IMR-90 (cell line): ENCODE measurements around the gene AGO1. TPM values are rescaled to one million over a fixed set of nuclear protein-coding genes. Genes with fewer than 3 reads are reported as not detected.

Source experiments
- ATAC-seq: fragments of 200-7000 bp; cut with Tn5 transposase; 2 replicates; pipeline ENCODE4 v1.9.1; 2020; ENCODE audit warnings: low read depth, mild to moderate bottlenecking, moderate library complexity
- BruUV-seq: library from RNA; stranded (reverse); fragments of 400-500 nt; replicated peaks from 2 replicates; lab custom pipeline; 2021; lab: Mats Ljungman, UMichigan
- CTCF ChIA-PET: fragments of 300-600 bp; formaldehyde crosslinking; extraction: SDS; loops from one replicate; lab custom pipeline; 2021; ENCODE audit warnings: antibody characterized with exemption; lab: Yijun Ruan, JAX
- POLR2A ChIA-PET: fragments of 300-600 bp; sonication (Branson Sonifier 250); formaldehyde crosslinking; loops from one replicate; lab custom pipeline; 2022; ENCODE audit warnings: antibody characterized with exemption; ENCODE audit not compliant: unreplicated experiment; lab: Charles Lee
- DNase-seq: peaks from one replicate; pipeline ENCODE4 v3.0.0; 2013
- H2AFZ ChIP-seq: replicated peaks from 2 replicates; pipeline ENCODE3; 2013; ENCODE audit warnings: low read length, mild to moderate bottlenecking; ENCODE audit not compliant: poor library complexity
- H2AK5ac ChIP-seq: 2 replicates; pipeline ENCODE4 v1.6.1; 2013; ENCODE audit warnings: low read depth, low read length, inconsistent platforms
- H2AK9ac ChIP-seq: replicated peaks from 2 replicates; pipeline ENCODE3; 2013; ENCODE audit warnings: mild to moderate bottlenecking, low read depth, low read length, moderate library complexity; ENCODE audit not compliant: poor library complexity
- H2BK120ac ChIP-seq: 2 replicates; pipeline ENCODE4 v1.6.1; 2013; ENCODE audit warnings: low read depth, low read length, inconsistent platforms
- H2BK15ac ChIP-seq: 3 replicates; pipeline ENCODE4 v1.6.1; 2013; ENCODE audit warnings: low read depth, low read length, inconsistent platforms
- H2BK20ac ChIP-seq: 2 replicates; pipeline ENCODE4 v1.6.1; 2013; ENCODE audit warnings: low read depth, mild to moderate bottlenecking, inconsistent platforms, low read length, moderate library complexity
- H2BK5ac ChIP-seq: 2 replicates; pipeline ENCODE4 v1.6.1; 2013; ENCODE audit warnings: mild to moderate bottlenecking, low read depth, low read length, inconsistent platforms; ENCODE audit not compliant: poor library complexity, severe bottlenecking
- H3K14ac ChIP-seq: replicated peaks from 2 replicates; pipeline ENCODE4 v1.6.1; 2013; ENCODE audit warnings: low read depth, low read length, inconsistent platforms
- H3K18ac ChIP-seq: 2 replicates; pipeline ENCODE4 v1.6.1; 2013; ENCODE audit warnings: low read depth, low read length, control low read depth
- H3K23ac ChIP-seq: 2 replicates; pipeline ENCODE4 v1.6.1; 2013; ENCODE audit warnings: low read depth, low read length, inconsistent platforms
- H3K27ac ChIP-seq: 2 replicates; pipeline ENCODE4 v1.5.1; 2013; ENCODE audit warnings: mild to moderate bottlenecking, control low read depth, low read length; ENCODE audit not compliant: insufficient read depth
- H3K27me3 ChIP-seq: 2 replicates; pipeline ENCODE4 v1.6.1; 2013; ENCODE audit warnings: low read length; ENCODE audit not compliant: control insufficient read depth, insufficient read depth
- H3K36me3 ChIP-seq: 2 replicates; pipeline ENCODE4 v1.6.1; 2013; ENCODE audit warnings: low read length, mixed read lengths; ENCODE audit not compliant: control insufficient read depth, insufficient read depth
- H3K4ac ChIP-seq: 2 replicates; pipeline ENCODE4 v1.6.1; 2013; ENCODE audit warnings: low read depth, low read length, inconsistent platforms
- H3K4me1 ChIP-seq: 2 replicates; pipeline ENCODE4 v1.6.1; 2013; ENCODE audit warnings: low read length, mixed read lengths; ENCODE audit not compliant: control insufficient read depth, insufficient read depth
- H3K4me2 ChIP-seq: 2 replicates; pipeline ENCODE4 v1.6.1; 2013; ENCODE audit warnings: low read depth, mild to moderate bottlenecking, control low read depth, low read length, moderate library complexity
- H3K4me3 ChIP-seq: 2 replicates; pipeline ENCODE4 v1.5.1; 2013; ENCODE audit warnings: low read depth, mild to moderate bottlenecking, control low read depth, low read length, moderate library complexity; ENCODE audit not compliant: insufficient read depth
- H3K56ac ChIP-seq: 2 replicates; pipeline ENCODE4 v1.6.1; 2013; ENCODE audit warnings: low read length, inconsistent platforms; ENCODE audit not compliant: insufficient read depth; ENCODE audit errors: extremely low read depth
- H3K79me1 ChIP-seq, 2 experiments: 2 replicates each; pipeline ENCODE4 v1.6.1; 2013; ENCODE audit warnings: low read length in 2 of 2, inconsistent platforms in 1 of 2, low read depth in 1 of 2
- H3K9ac ChIP-seq: 2 replicates; pipeline ENCODE4 v1.6.1; 2013; ENCODE audit warnings: low read depth, low read length, control low read depth
- H3K9me1 ChIP-seq: 2 replicates; pipeline ENCODE4 v1.6.1; 2013; ENCODE audit warnings: low read length, inconsistent platforms; ENCODE audit not compliant: insufficient read depth
- H3K9me3 ChIP-seq: 2 replicates; pipeline ENCODE4 v1.6.1; 2013; ENCODE audit warnings: low read length; ENCODE audit not compliant: control insufficient read depth, insufficient read depth
- H4K20me1 ChIP-seq: 2 replicates; pipeline ENCODE4 v1.6.1; 2013; ENCODE audit warnings: low read length, inconsistent platforms; ENCODE audit not compliant: insufficient read depth
- H4K5ac ChIP-seq: 2 replicates; pipeline ENCODE4 v1.6.1; 2013; ENCODE audit warnings: mild to moderate bottlenecking, low read depth, low read length, control low read depth
- H4K8ac ChIP-seq, 2 experiments: 2 replicates each; pipeline ENCODE4 v1.6.1; 2013; ENCODE audit warnings: low read depth in 2 of 2, low read length in 2 of 2, control low read depth in 1 of 2, inconsistent platforms in 1 of 2
- H4K91ac ChIP-seq: 2 replicates; pipeline ENCODE4 v1.6.1; 2013; ENCODE audit warnings: low read depth, low read length, inconsistent platforms; ENCODE audit not compliant: insufficient read depth
- NFE2L2 ChIP-seq: fragments of 150-350 bp; IDR thresholded peaks from 2 replicates; pipeline ENCODE4 v1.6.1; 2016; ENCODE audit warnings: low read depth, mild to moderate bottlenecking, low read length
- POLR2A ChIP-seq: IDR thresholded peaks from 2 replicates; pipeline ENCODE4 v1.6.1; 2012; ENCODE audit warnings: mild to moderate bottlenecking, low read depth, low read length
- RCOR1 ChIP-seq: IDR thresholded peaks from 2 replicates; pipeline ENCODE4 v1.6.1; 2012; ENCODE audit warnings: mild to moderate bottlenecking, low read length, improper control_type of control experiment; ENCODE audit not compliant: insufficient replicate concordance
- WGBS, 2 experiments: methylation state at CpG; one replicate each; pipeline versions ENCODE4 v1.1.5 to v1.1.7; 2013; ENCODE audit warnings: missing lambda C conversion rate in 2 of 2; ENCODE audit not compliant: insufficient read length in 1 of 2; ENCODE audit errors: extremely low coverage in 2 of 2; 5-methylcytosine and 5-hydroxymethylcytosine counted together
- dilution Hi-C: fragments of 300-500 bp; cut with HindIII; formaldehyde crosslinking; loops from one replicate; pipeline ENCODE4 v1.14.3; 2018; ENCODE audit warnings: low sequenced_read_pairs; ENCODE audit not compliant: unreplicated experiment
- in situ Hi-C: fragments of 300-500 bp; cut with MboI; formaldehyde crosslinking; loops from 3 replicates; pipeline ENCODE4 v1.14.3; 2019; ENCODE audit warnings: low sequenced_read_pairs, inconsistent platforms, mixed read lengths
- intact Hi-C: fragments of 100-400 bp; cut with micrococcal nuclease; formaldehyde crosslinking; loops from 2 replicates; pipeline ENCODE4 v1.10.0; 2022
- polyA plus RNA-seq, 3 experiments: library from polyadenylated mRNA; depleted of rRNA; stranded (reverse); fragments of >200 nt; gene quantifications; 2 replicates each; pipeline ENCODE4 v1.2.3, GENCODE V29; 2012; ENCODE audit warnings: low replicate concordance in 1 of 3
- total RNA-seq: library from RNA; depleted of rRNA; stranded (reverse); fragments of >200 nt; gene quantifications from 2 replicates; pipeline ENCODE4 v1.2.3, GENCODE V29; 2012

AGO1 gene
- total and polyA plus RNA-seq, 2 of the 4 experiments (the other 2 are of a cell fraction): 11.3 to 21.5 TPM

- ATAC-seq: peak; percentile 83
- CTCF ChIA-PET: interaction anchor here (0.9 kb wide), 1 partner anchor 17 kb away, joined by 4 read pairs; no protein-coding TSS in a partner anchor
Measured at GRCh38 chr1:35851132-35851869, 31.7 kb upstream of the AGO1 start.

More at GRCh38 chr1:35851132-35851869, 31.7 kb upstream of the AGO1 start:
- Histone ChIP-seq H3K9ac (no peak overlapping the region), H3K14ac (no peak overlapping the region), H4K8ac (no peak overlapping the region), H3K56ac (no peak overlapping the region), H3K4me1 (peaks cover 5% of the 10 kb centered on the region), H3K4me2 (peak overlapping the region; percentile 59), H3K27me3 (no peaks in the 10 kb centered on the region), H3K27ac (no peak overlapping the region; the same call in 1 of the 2 replicates), H2BK20ac (no peak overlapping the region), H3K4ac (no peak overlapping the region), H3K36me3 (peaks cover 10% of the 10 kb centered on the region), H4K91ac (no peak overlapping the region), H2AFZ (no peak overlapping the region), H3K79me1 (no peaks in the 10 kb centered on the region), H2AK5ac (no peak overlapping the region), H3K9me1 (no peaks in the 10 kb centered on the region), H2BK120ac (no peak overlapping the region), H2BK15ac (no peak overlapping the region), H3K18ac (no peak overlapping the region), H3K23ac (no peak overlapping the region), H4K5ac (no peak overlapping the region), H2AK9ac (no peak overlapping the region), H3K4me3 (no peak overlapping the region), H3K9me3 (no peaks in the 10 kb centered on the region), H2BK5ac (no peak overlapping the region), H4K20me1 (no peaks in the 10 kb centered on the region)
- TF ChIP-seq RCOR1 (no peak), NFE2L2 (no peak), POLR2A (no peak)
- POLR2A ChIA-PET: no interaction called here
- in situ Hi-C loops (no loop called here), intact Hi-C loops (no loop called here), dilution Hi-C loops (no loop called here)
- no CpG with 5 or more reads among the region's 3 CpGs for WGBS, 2 experiments
- no TSS peak for BruUV-seq
- DNase-seq: peak; percentile 74
